Measurements from ENCODE around the gene HDDC2. TPM values are rescaled to one million over a fixed set of nuclear protein-coding genes. Genes with fewer than 3 reads are reported as not detected.

HDDC2 gene
- total RNA-seq: 69.5 TPM

DNA sequence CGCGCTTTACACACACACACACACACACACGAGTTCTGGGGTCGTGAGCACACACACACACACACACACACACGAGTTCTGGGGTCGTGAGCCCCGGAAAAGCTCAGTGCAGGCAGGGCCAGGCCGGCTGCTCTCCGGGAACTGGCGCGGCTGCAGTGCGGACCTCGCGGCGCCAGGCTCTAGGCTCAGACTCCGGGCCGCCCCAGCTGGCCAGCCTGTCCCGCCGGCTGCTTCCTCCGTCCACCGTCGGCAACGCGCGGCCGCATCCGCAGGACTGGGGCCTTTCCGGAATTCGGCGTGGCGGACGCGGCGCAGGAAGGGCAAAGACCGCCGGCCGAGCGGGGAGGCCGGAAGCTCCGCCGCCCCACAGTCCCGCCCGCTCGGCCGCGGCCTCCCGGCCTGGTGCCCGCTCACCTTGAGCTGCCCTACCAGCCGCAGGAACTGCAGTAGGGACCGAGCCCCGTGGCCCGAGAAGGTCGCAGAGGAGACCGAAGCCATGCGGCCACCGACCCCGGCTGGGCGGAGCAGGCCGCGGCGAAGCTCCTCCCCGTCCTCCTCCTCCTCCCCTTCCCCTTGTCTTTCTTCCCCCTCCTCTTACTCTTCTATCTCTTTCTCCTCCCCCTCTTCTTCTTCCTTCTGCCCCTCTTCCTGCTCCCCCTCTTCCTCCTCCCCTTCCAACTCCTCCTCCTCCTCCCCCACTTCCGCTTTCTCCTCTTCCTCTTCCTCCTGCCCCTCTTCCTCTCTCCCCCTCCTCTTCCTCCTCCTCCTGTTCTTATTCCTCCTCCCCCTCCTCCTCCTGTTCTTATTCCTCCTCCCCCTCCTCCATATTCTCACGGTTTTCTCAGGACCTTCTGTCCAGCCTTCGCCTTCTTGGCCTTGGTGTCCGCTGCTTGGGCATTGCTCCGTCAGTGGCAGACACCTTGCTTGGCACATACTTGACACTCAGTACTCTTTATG lies at the start of gene HDDC2:
TSS of gene HDDC2 (minus strand) at position 533 of the 957 bp plus-strand sequence. CDS start at position 498, 35 bp downstream.
- intact Hi-C loops (cut with DNase I): loop anchor here (10.0 kb wide), 1 partner anchor 147 kb away; the partner anchor contains the start of gene TPD52L1
- no peaks in the 10 kb centered on the region for H3K9me3 ChIP-seq
- peak within 1 kb of the TSS; percentile 85 for H3K27ac ChIP-seq
- H3K4me1 ChIP-seq: peaks cover 24% of the 10 kb centered on the region
- H3K36me3 ChIP-seq: peaks cover 0 to 16% of the 10 kb centered on the region in 2 donors
- H3K27me3 ChIP-seq: no peaks in the 10 kb centered on the region
- no peak for DNase-seq (ENCODE audit: extremely low spot score in 2 of 2)
- peak within 1 kb of the TSS; percentile 66 to 87 for H3K4me3 ChIP-seq
- no peak for TF ChIP-seq CTCF (IDR thresholded peaks at IDR 0.05)
- peak in 1 of 2 donors; percentile 30 for TF ChIP-seq POLR2AphosphoS5 (IDR thresholded peaks at IDR 0.05; ENCODE audit: insufficient read depth in 1 of 2, low read depth in 1 of 2)
- no peak for TF ChIP-seq POLR2A (IDR thresholded peaks at IDR 0.05)

GRCh38 chr6:125346926-125347563 lies 45.3 kb upstream of the HDDC2 start:
- no peak for TF ChIP-seq CTCF (IDR thresholded peaks at IDR 0.05)
- no peak for TF ChIP-seq POLR2A (IDR thresholded peaks at IDR 0.05)
- no peak for TF ChIP-seq POLR2AphosphoS5 (IDR thresholded peaks at IDR 0.05; ENCODE audit: insufficient read depth in 1 of 2, low read depth in 1 of 2)
- DNase-seq (ENCODE audit: extremely low spot score in 2 of 2): no peak
- Histone ChIP-seq H3K9me3 (no peaks in the 10 kb centered on the region), H3K36me3 (no peaks in the 10 kb centered on the region), H3K4me1 (no peaks in the 10 kb centered on the region), H3K4me3 (no peak overlapping the region), H3K27me3 (no peaks in the 10 kb centered on the region), H3K27ac (peak overlapping the region; percentile 9)
- intact Hi-C loops (cut with DNase I): no loop called here

- no peaks in the 10 kb centered on the region for H3K9me3 ChIP-seq
- intact Hi-C loops (cut with DNase I): no loop called here
- peak overlapping the region in 1 of 2 donors; percentile 5 for H3K4me3 ChIP-seq
- TF ChIP-seq POLR2AphosphoS5 (IDR thresholded peaks at IDR 0.05; ENCODE audit: insufficient read depth in 1 of 2, low read depth in 1 of 2) (no peak), CTCF (IDR thresholded peaks at IDR 0.05) (no peak), POLR2A (IDR thresholded peaks at IDR 0.05) (no peak)
- H3K36me3 ChIP-seq: no peaks in the 10 kb centered on the region
- no peak for DNase-seq (ENCODE audit: extremely low spot score in 2 of 2)
- no peaks in the 10 kb centered on the region for H3K4me1 ChIP-seq
- peak overlapping the region; percentile 15 for H3K27ac ChIP-seq
- H3K27me3 ChIP-seq: no peaks in the 10 kb centered on the region
These were observed 44.6 kb upstream of the HDDC2 start for GRCh38 chr6:125346201-125346925.

- no peak for DNase-seq (ENCODE audit: extremely low spot score in 2 of 2)
- intact Hi-C loops (cut with DNase I): no loop called here
- H3K4me3 ChIP-seq: no peak overlapping the region
- no peaks in the 10 kb centered on the region for H3K4me1 ChIP-seq
- H3K27ac ChIP-seq: no peak overlapping the region
- H3K36me3 ChIP-seq: no peaks in the 10 kb centered on the region
- H3K27me3 ChIP-seq: no peaks in the 10 kb centered on the region
- TF ChIP-seq POLR2AphosphoS5 (IDR thresholded peaks at IDR 0.05; ENCODE audit: insufficient read depth in 1 of 2, low read depth in 1 of 2) (no peak), CTCF (IDR thresholded peaks at IDR 0.05) (no peak), POLR2A (IDR thresholded peaks at IDR 0.05) (no peak)
- H3K9me3 ChIP-seq: no peaks in the 10 kb centered on the region
These were observed 39.7 kb upstream of the HDDC2 start for GRCh38 chr6:125341460-125341859.
